HG03097 (cell line): Measurements from ENCODE around the gene PRDM2.
"Not testable (repeated sequence)": the region's sequence is repeated elsewhere in the genome, so short reads cannot be mapped to it uniquely, and the experiment has no call there.

Experiments
- ATAC-seq: cut with Tn5 transposase; IDR thresholded peaks from one replicate; pipeline ENCODE4 v1.9.1; 2021; ENCODE audit not compliant: unreplicated experiment, low FRiP score

The PRDM2 gene

GRCh38 chr1:13700521-13701270 is 708 bp downstream of the PRDM2 start:
- peak; percentile 29 for ATAC-seq

- no peak for ATAC-seq
Observed at GRCh38 chr1:13701271-13701640, 1.3 kb downstream of the PRDM2 start.

- peak; percentile 76 for ATAC-seq
Observed at GRCh38 chr1:13702425-13703127, 2.6 kb downstream of the PRDM2 start.

- ATAC-seq, result no peak
Observed at GRCh38 chr1:13703128-13703513, 3.1 kb downstream of the PRDM2 start.

- ATAC-seq, result no peak
Observed at GRCh38 chr1:13703558-13704490, 3.8 kb downstream of the PRDM2 start.

- no peak for ATAC-seq
Observed at GRCh38 chr1:13706046-13706445, 6.1 kb downstream of the PRDM2 start.

- ATAC-seq, result no peak
Observed at GRCh38 chr1:13707164-13707563, 7.2 kb downstream of the PRDM2 start.

- no peak for ATAC-seq
Observed at GRCh38 chr1:13708380-13708982, 8.5 kb downstream of the PRDM2 start.

- ATAC-seq, result no peak
Observed at GRCh38 chr1:13710086-13710485, 10.1 kb downstream of the PRDM2 start.

GRCh38 chr1:13714851-13715250 is 14.9 kb downstream of the PRDM2 start:
- no peak for ATAC-seq

- ATAC-seq, result not testable (repeated sequence)
Observed at GRCh38 chr1:13715616-13716287, 15.8 kb downstream of the PRDM2 start.

GRCh38 chr1:13722808-13723360 is 22.9 kb downstream of the PRDM2 start:
- no peak for ATAC-seq

- no peak for ATAC-seq
Observed at GRCh38 chr1:13723810-13724209, 23.8 kb downstream of the PRDM2 start.

GRCh38 chr1:13725714-13726175 is 25.8 kb downstream of the PRDM2 start:
- ATAC-seq, result no peak

- ATAC-seq, result no peak
Observed at GRCh38 chr1:13728091-13728715, 28.2 kb downstream of the PRDM2 start.

GRCh38 chr1:13730291-13730690 is 30.3 kb downstream of the PRDM2 start:
- peak; percentile 4 for ATAC-seq

GRCh38 chr1:13730751-13731482 is 30.9 kb downstream of the PRDM2 start:
- peak; percentile 86 for ATAC-seq

- ATAC-seq, result no peak
Observed at GRCh38 chr1:13731897-13732296, 31.9 kb downstream of the PRDM2 start.
